DND-41 (cell line): ENCODE results near the gene CFAP90.

Source experiments
- ATAC-seq: fragments of 200-7000 bp; cut with Tn5 transposase; 3 replicates; pipeline ENCODE4 v1.9.1; 2021; ENCODE audit warnings: low read depth; ENCODE audit not compliant: insufficient read depth
- DNase-seq: peaks from one replicate; pipeline ENCODE4 v3.0.0-alpha.2; 2020
- H2AFZ ChIP-seq: 2 replicates; pipeline ENCODE4 v1.6.0; 2012; ENCODE audit warnings: low read depth, low read length
- H3K27ac ChIP-seq: 2 replicates; pipeline ENCODE4 v1.5.1; 2012; ENCODE audit warnings: low read length, inconsistent platforms
- H3K27me3 ChIP-seq: fragments of 200-600 bp; sonication (generic); 2 replicates; pipeline ENCODE4 v1.6.0; 2012; ENCODE audit warnings: low read length, mild to moderate bottlenecking, inconsistent platforms; ENCODE audit not compliant: insufficient read depth, poor library complexity
- H3K36me3 ChIP-seq: 2 replicates; pipeline ENCODE4 v1.5.1; 2012; ENCODE audit warnings: low read length, inconsistent platforms; ENCODE audit not compliant: insufficient read depth
- H3K4me1 ChIP-seq: 2 replicates; pipeline ENCODE4 v1.5.1; 2012; ENCODE audit warnings: mild to moderate bottlenecking, low read length; ENCODE audit not compliant: insufficient read depth
- H3K4me2 ChIP-seq: 2 replicates; pipeline ENCODE4 v1.6.0; 2012; ENCODE audit warnings: mild to moderate bottlenecking, moderate library complexity, low read length, inconsistent platforms; ENCODE audit not compliant: insufficient read depth
- H3K4me3 ChIP-seq, 2 experiments: fragments of 200-600 bp in 1 of 2; shearing (Covaris generic) in 1 of 2; 2 replicates each; pipeline ENCODE4 v1.5.1; 2012 to 2016; ENCODE audit warnings: inconsistent platforms in 2 of 2, low read length in 2 of 2, mild to moderate bottlenecking in 2 of 2, low read depth in 1 of 2, moderate library complexity in 1 of 2
- H3K79me2 ChIP-seq: 2 replicates; pipeline ENCODE4 v1.6.0; 2012; ENCODE audit warnings: low read length, inconsistent platforms; ENCODE audit not compliant: insufficient read depth
- H3K9ac ChIP-seq: 2 replicates; pipeline ENCODE4 v1.6.0; 2012; ENCODE audit warnings: low read depth, mild to moderate bottlenecking, inconsistent platforms, low read length, moderate library complexity
- H3K9me3 ChIP-seq: 2 replicates; pipeline ENCODE4 v1.5.1; 2012; ENCODE audit warnings: low read length, moderate library complexity, mild to moderate bottlenecking, inconsistent platforms; ENCODE audit not compliant: insufficient read depth, severe bottlenecking
- H4K20me1 ChIP-seq: 2 replicates; pipeline ENCODE4 v1.6.0; 2012; ENCODE audit warnings: low read length; ENCODE audit not compliant: insufficient read depth
- CTCF ChIP-seq: IDR thresholded peaks from 2 replicates; pipeline ENCODE4 v1.5.1; 2012; ENCODE audit warnings: borderline replicate concordance, low read length, moderate library complexity, mild to moderate bottlenecking; ENCODE audit not compliant: poor library complexity, severe bottlenecking; ENCODE audit errors: extremely low read depth
- EZH2 ChIP-seq: IDR thresholded peaks from 3 replicates; pipeline ENCODE4 v1.6.1; 2012; ENCODE audit warnings: borderline replicate concordance, low read depth, mild to moderate bottlenecking, moderate library complexity, low read length, inconsistent platforms; ENCODE audit not compliant: severe bottlenecking

Gene CFAP90

GRCh38 chr5:7856855-7857254 is 5.9 kb upstream of the CFAP90 start:
- Histone ChIP-seq H3K4me2 (no peak overlapping the region), H3K79me2 (no peaks in the 10 kb centered on the region), H3K4me3 (no peak overlapping the region), H3K27ac (no peak overlapping the region), H3K9ac (no peak overlapping the region), H3K27me3 (no peaks in the 10 kb centered on the region), H3K4me1 (no peaks in the 10 kb centered on the region), H3K36me3 (peaks cover 33% of the 10 kb centered on the region), H3K9me3 (no peaks in the 10 kb centered on the region), H2AFZ (no peak overlapping the region), H4K20me1 (no peaks in the 10 kb centered on the region)
- TF ChIP-seq CTCF (peak; percentile 72), EZH2 (no peak)
- ATAC-seq = peak; percentile 85
- peak; percentile 42 for DNase-seq

GRCh38 chr5:7855611-7856010 is 4.7 kb upstream of the CFAP90 start:
- H3K9me3 ChIP-seq = peaks cover 5% of the 10 kb centered on the region
- no peak overlapping the region for H3K9ac ChIP-seq
- no peak overlapping the region for H2AFZ ChIP-seq
- no peaks in the 10 kb centered on the region for H3K4me1 ChIP-seq
- ATAC-seq (no peak), DNase-seq (no peak)
- H3K27me3 ChIP-seq = no peaks in the 10 kb centered on the region
- no peaks in the 10 kb centered on the region for H4K20me1 ChIP-seq
- no peaks in the 10 kb centered on the region for H3K79me2 ChIP-seq
- no peak for TF ChIP-seq CTCF
- no peak for TF ChIP-seq EZH2
- H3K36me3 ChIP-seq = peaks cover 22% of the 10 kb centered on the region
- H3K4me2 ChIP-seq = no peak overlapping the region
- H3K27ac ChIP-seq = no peak overlapping the region
- no peak overlapping the region for H3K4me3 ChIP-seq

- peaks cover 5% of the 10 kb centered on the region for H3K9me3 ChIP-seq
- no peak overlapping the region for H2AFZ ChIP-seq
- no peaks in the 10 kb centered on the region for H3K27me3 ChIP-seq
- no peaks in the 10 kb centered on the region for H3K4me1 ChIP-seq
- peaks cover 7% of the 10 kb centered on the region; the same call in 1 of the 2 replicates for H3K36me3 ChIP-seq
- no peaks in the 10 kb centered on the region for H3K79me2 ChIP-seq
- no peaks in the 10 kb centered on the region for H4K20me1 ChIP-seq
- TF ChIP-seq EZH2 = no peak
- TF ChIP-seq CTCF = no peak
- H3K4me3 ChIP-seq = no peak overlapping the region
- H3K27ac ChIP-seq = no peak overlapping the region
- ATAC-seq (no peak), DNase-seq (no peak)
- H3K9ac ChIP-seq = no peak overlapping the region
- no peak overlapping the region for H3K4me2 ChIP-seq
Measured at GRCh38 chr5:7852988-7853387, 2.1 kb upstream of the CFAP90 start.

GRCh38 chr5:7852542-7852941 is 1.6 kb upstream of the CFAP90 start:
- Histone ChIP-seq H3K9me3 (peaks cover 5% of the 10 kb centered on the region), H3K4me3 (no peak overlapping the region), H3K9ac (no peak overlapping the region), H3K27ac (no peak overlapping the region), H3K27me3 (no peaks in the 10 kb centered on the region), H3K4me2 (no peak overlapping the region), H3K36me3 (peaks cover 3% of the 10 kb centered on the region; the same call in 1 of the 2 replicates), H2AFZ (no peak overlapping the region), H3K79me2 (no peaks in the 10 kb centered on the region), H3K4me1 (no peaks in the 10 kb centered on the region), H4K20me1 (no peaks in the 10 kb centered on the region)
- TF ChIP-seq EZH2 (no peak), CTCF (no peak)
- DNase-seq (no peak), ATAC-seq (no peak)
